CD14-positive monocyte (primary cell): Measurements from ENCODE around the gene DNAH9. TPM values are rescaled to one million over a fixed set of nuclear protein-coding genes. Genes with fewer than 3 reads are reported as not detected.

Experiments used
- DNase-seq, 3 donors: peaks; one replicate each; pipeline ENCODE4 v3.0.0-alpha.2; 2011 to 2022
- H2AFZ ChIP-seq: 2 replicates; pipeline ENCODE4 v1.6.0; 2012; ENCODE audit warnings: mild to moderate bottlenecking, low read depth, low read length, inconsistent platforms; ENCODE audit not compliant: insufficient read depth, poor library complexity, severe bottlenecking
- H3K27ac ChIP-seq, 2 donors: 1 replicate in 1 of 2; 2 replicates in 1 of 2; pipeline ENCODE4 v1.5.1; 2012 to 2013; ENCODE audit warnings: low read length in 2 of 2, control low read depth in 1 of 2, inconsistent platforms in 1 of 2, low read depth in 1 of 2, mild to moderate bottlenecking in 1 of 2
- H3K27me3 ChIP-seq, 2 donors: one replicate each; pipeline versions ENCODE4 v1.6.0 to v1.6.1; 2011 to 2013; ENCODE audit warnings: low read length in 2 of 2; ENCODE audit not compliant: control insufficient read depth in 2 of 2, insufficient read depth in 2 of 2
- H3K36me3 ChIP-seq, 2 donors: replicated peaks in 1 of 2; 1 replicate in 1 of 2; 2 replicates in 1 of 2; pipeline versions ENCODE4 v1.5.1 to v1.6.1; 2012 to 2013; ENCODE audit warnings: low read length in 2 of 2, control low read depth in 1 of 2, inconsistent platforms in 1 of 2, mild to moderate bottlenecking in 1 of 2; ENCODE audit not compliant: insufficient read depth in 2 of 2, control insufficient read depth in 1 of 2
- H3K4me1 ChIP-seq, 2 donors: 1 replicate in 1 of 2; 2 replicates in 1 of 2; pipeline versions ENCODE4 v1.5.1 to v1.6.1; 2012 to 2013; ENCODE audit warnings: low read length in 2 of 2, control low read depth in 1 of 2, inconsistent platforms in 1 of 2, mild to moderate bottlenecking in 1 of 2, moderate library complexity in 1 of 2; ENCODE audit not compliant: insufficient read depth in 2 of 2, control insufficient read depth in 1 of 2
- H3K4me2 ChIP-seq: replicated peaks from 2 replicates; pipeline ENCODE3; 2012; ENCODE audit warnings: low read length, moderate library complexity, mild to moderate bottlenecking; ENCODE audit not compliant: poor library complexity, severe bottlenecking; ENCODE audit errors: extremely low read depth
- H3K4me3 ChIP-seq, 3 experiments: fragments of 200-600 bp in 1 of 3; sonication (generic) in 1 of 3; replicated peaks in 1 of 3; 1 replicate in 2 of 3; 2 replicates in 1 of 3; pipeline ENCODE4 v1.5.1; 2011 to 2013; ENCODE audit warnings: low read length in 3 of 3, mild to moderate bottlenecking in 3 of 3, control low read depth in 2 of 3, low read depth in 2 of 3, inconsistent platforms in 1 of 3, moderate library complexity in 1 of 3
- H3K79me2 ChIP-seq: 2 replicates; pipeline ENCODE4 v1.6.0; 2012; ENCODE audit warnings: mild to moderate bottlenecking, control low read depth, inconsistent platforms, low read length, moderate library complexity; ENCODE audit not compliant: insufficient read depth
- H3K9ac ChIP-seq: 2 replicates; pipeline ENCODE4 v1.6.0; 2017; ENCODE audit warnings: low read length, mild to moderate bottlenecking; ENCODE audit not compliant: insufficient read depth, poor library complexity, severe bottlenecking
- H3K9me3 ChIP-seq, 2 donors: replicated peaks in 1 of 2; 1 replicate in 1 of 2; 2 replicates in 1 of 2; pipeline versions ENCODE4 v1.5.1 to v1.6.1; 2012 to 2013; ENCODE audit warnings: low read length in 2 of 2, control low read depth in 1 of 2; ENCODE audit not compliant: control insufficient read depth in 1 of 2, insufficient read depth in 1 of 2
- H4K20me1 ChIP-seq: 2 replicates; pipeline ENCODE4 v1.6.0; 2012; ENCODE audit warnings: mild to moderate bottlenecking, low read length, control low read depth, moderate library complexity; ENCODE audit not compliant: insufficient read depth
- H3K27ac Mint-ChIP-seq, 7 donors: one replicate each; pipeline ENCODE4 v1.8.0; 2020; ENCODE audit warnings: mild to moderate bottlenecking in 7 of 7, mixed read lengths in 7 of 7, moderate library complexity in 6 of 7, inconsistent platforms in 2 of 7
- H3K27me3 Mint-ChIP-seq, 3 donors: one replicate each; pipeline ENCODE4 v1.8.0; 2021 to 2022; ENCODE audit warnings: low read depth in 3 of 3, mild to moderate bottlenecking in 3 of 3, mixed read lengths in 3 of 3, moderate library complexity in 3 of 3, inconsistent platforms in 1 of 3
- H3K36me3 Mint-ChIP-seq, 2 donors: one replicate each; pipeline ENCODE4 v1.8.0; 2020; ENCODE audit warnings: mixed read lengths in 2 of 2, inconsistent platforms in 1 of 2, mild to moderate bottlenecking in 1 of 2
- H3K4me1 Mint-ChIP-seq: one replicate; pipeline ENCODE4 v1.8.0; 2020; ENCODE audit warnings: mild to moderate bottlenecking, mixed read lengths
- H3K4me3 Mint-ChIP-seq, 2 donors: one replicate each; pipeline ENCODE4 v1.8.0; 2020; ENCODE audit warnings: mild to moderate bottlenecking in 2 of 2, mixed read lengths in 2 of 2, moderate library complexity in 1 of 2
- H3K9me3 Mint-ChIP-seq, 7 donors: one replicate each; pipeline ENCODE4 v1.8.0; 2020 to 2022; ENCODE audit warnings: mixed read lengths in 7 of 7, mild to moderate bottlenecking in 6 of 7, moderate library complexity in 6 of 7, inconsistent platforms in 2 of 7
- WGBS: methylation state at CpG from one replicate; pipeline ENCODE4 v1.1.5; 2013; ENCODE audit warnings: missing lambda C conversion rate; ENCODE audit not compliant: insufficient coverage; 5-methylcytosine and 5-hydroxymethylcytosine counted together
- intact Hi-C, 2 donors: fragments of 100-400 bp; cut with micrococcal nuclease; formaldehyde crosslinking; loops; one replicate each; pipeline versions ENCODE4 v1.15.0 to v1.15.1; 2023
- polyA plus RNA-seq, 3 donors: library from polyadenylated mRNA; depleted of rRNA in 1 of 3; unstranded in 2 of 3; stranded (reverse) in 1 of 3; fragments of 300-500 nt in 2 of 3; fragments of >200 nt in 1 of 3; fragmentation: Illumina TruSeq in 2 of 3; gene quantifications; 1 replicate in 2 of 3; 2 replicates in 1 of 3; pipeline ENCODE4 v1.2.3, GENCODE V29; 2012 to 2021
- TF ChIP-seq, protein P1 (sequence below): fragments of 200-600 bp; IDR thresholded peaks from one replicate; pipeline ENCODE4 v1.8.0; 2022; ENCODE audit warnings: antibody characterized with exemption, mild to moderate bottlenecking

DNAH9 gene
- polyA plus RNA-seq, 3 donors, result not detected

DNA sequence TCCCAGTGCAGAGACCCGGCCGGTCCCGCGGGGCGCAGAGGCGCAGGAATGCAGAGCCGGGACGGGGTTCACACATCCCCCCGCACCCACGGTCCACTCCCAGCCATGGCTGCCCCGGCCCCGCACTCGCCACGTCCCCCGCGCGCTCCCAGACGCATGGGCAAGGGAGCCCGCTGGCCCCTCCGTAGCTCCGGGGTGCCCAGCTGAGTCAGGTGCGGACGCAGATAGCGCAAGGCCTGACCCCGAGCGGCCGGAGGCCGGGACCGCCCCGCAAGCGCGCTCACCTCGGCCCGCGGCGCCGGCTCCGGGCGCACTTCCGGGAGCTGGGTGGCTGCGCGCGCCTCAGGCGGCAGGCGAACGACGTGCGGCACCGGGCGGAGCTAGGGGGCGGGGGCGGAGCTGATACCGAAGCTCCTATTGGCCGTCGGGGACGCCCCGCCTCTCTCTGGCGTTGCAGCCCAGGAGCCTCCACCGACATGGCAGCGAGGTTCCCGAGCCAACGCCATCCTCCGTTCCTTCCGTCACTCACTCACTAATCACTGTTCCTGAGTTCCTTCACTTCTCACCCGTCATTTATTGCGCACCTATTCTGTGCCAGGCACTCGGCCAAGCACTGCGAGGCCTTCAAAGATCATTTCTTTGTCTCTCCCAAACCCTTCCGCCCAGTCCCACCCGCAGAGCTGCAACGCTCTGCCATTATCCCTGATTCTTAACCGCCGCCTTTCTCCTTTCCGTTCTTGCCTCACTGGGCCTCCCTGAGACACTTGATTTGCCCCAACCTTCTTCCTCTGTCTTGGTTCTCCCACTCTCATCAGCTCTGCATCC is 399.1 kb downstream of the DNAH9 start, which contains the start of gene ZNF18:
TSS of gene ZNF18 (minus strand) at position 329 of the 825 bp plus-strand sequence. CDS start 4,646 bp downstream, outside the sequence.
- TF ChIP-seq, protein P1, sequence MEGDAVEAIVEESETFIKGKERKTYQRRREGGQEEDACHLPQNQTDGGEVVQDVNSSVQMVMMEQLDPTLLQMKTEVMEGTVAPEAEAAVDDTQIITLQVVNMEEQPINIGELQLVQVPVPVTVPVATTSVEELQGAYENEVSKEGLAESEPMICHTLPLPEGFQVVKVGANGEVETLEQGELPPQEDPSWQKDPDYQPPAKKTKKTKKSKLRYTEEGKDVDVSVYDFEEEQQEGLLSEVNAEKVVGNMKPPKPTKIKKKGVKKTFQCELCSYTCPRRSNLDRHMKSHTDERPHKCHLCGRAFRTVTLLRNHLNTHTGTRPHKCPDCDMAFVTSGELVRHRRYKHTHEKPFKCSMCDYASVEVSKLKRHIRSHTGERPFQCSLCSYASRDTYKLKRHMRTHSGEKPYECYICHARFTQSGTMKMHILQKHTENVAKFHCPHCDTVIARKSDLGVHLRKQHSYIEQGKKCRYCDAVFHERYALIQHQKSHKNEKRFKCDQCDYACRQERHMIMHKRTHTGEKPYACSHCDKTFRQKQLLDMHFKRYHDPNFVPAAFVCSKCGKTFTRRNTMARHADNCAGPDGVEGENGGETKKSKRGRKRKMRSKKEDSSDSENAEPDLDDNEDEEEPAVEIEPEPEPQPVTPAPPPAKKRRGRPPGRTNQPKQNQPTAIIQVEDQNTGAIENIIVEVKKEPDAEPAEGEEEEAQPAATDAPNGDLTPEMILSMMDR, result no peak
- Mint-ChIP-seq H3K27ac (peak within 1 kb of the TSS; percentile 94 to 99 (median 97)), H3K4me3 (peak within 1 kb of the TSS; percentile 95 to 99), H3K36me3 (peaks cover 5 to 13% of the 10 kb centered on the region in 2 donors), H3K9me3 (peaks cover 0 to 4% (median 0%) of the 10 kb centered on the region in 7 donors), H3K4me1 (peaks cover 30% of the 10 kb centered on the region), H3K27me3 (peaks cover 0 to 3% (median 2%) of the 10 kb centered on the region in 3 donors)
- Histone ChIP-seq H3K9me3 (no peaks in the 10 kb centered on the region), H2AFZ (peak within 1 kb of the TSS; percentile 89), H4K20me1 (no peaks in the 10 kb centered on the region), H3K27ac (peak within 1 kb of the TSS; percentile 92 to 97), H3K27me3 (no peaks in the 10 kb centered on the region), H3K4me3 (peak within 1 kb of the TSS; percentile 87 to 98 (median 96)), H3K79me2 (peaks cover 5% of the 10 kb centered on the region), H3K9ac (peak within 1 kb of the TSS; percentile 92), H3K4me2 (peak within 1 kb of the TSS; percentile 86), H3K36me3 (peaks cover 4 to 8% of the 10 kb centered on the region in 2 donors), H3K4me1 (peaks cover 22 to 28% of the 10 kb centered on the region in 2 donors)
- peak; percentile 94 to 96 (median 96) for DNase-seq
- under 1% methylated on average over 74 of the region's 74 CpGs for WGBS
- intact Hi-C loops, result loop anchor here (2.0 kb wide), 2 partner anchors 23 to 27 kb away; partner anchors contain the start of gene MAP2K4 (in 1 of the 2)

DNA sequence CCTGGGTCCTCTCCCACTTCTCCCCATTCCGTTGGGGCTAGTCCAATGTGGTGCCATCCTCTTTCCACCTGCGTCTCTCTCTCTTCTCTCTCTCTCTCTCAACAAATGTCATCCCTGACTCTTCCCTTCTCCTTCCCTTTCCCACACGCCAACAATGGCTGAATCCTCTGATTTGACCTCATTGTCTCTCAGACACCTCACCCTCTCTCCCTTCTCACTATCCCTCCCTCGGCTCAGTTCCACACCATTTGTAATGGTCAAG is 399.6 kb downstream of the DNAH9 start:
- no peak for DNase-seq
- peaks cover 30% of the 10 kb centered on the region for H3K4me1 Mint-ChIP-seq
- Histone ChIP-seq H3K27me3 (no peaks in the 10 kb centered on the region), H3K4me2 (peak overlapping the region; percentile 86), H3K4me3 (peak overlapping the region; percentile 47 to 96 (median 87)), H2AFZ (peak overlapping the region; percentile 89), H3K9me3 (no peaks in the 10 kb centered on the region), H4K20me1 (no peaks in the 10 kb centered on the region), H3K27ac (peak overlapping the region; percentile 92 to 97), H3K36me3 (peaks cover 0 to 2% of the 10 kb centered on the region in 2 donors), H3K4me1 (peaks cover 22 to 28% of the 10 kb centered on the region in 2 donors), H3K9ac (peak overlapping the region; percentile 92), H3K79me2 (peaks cover 5% of the 10 kb centered on the region)
- H3K4me3 Mint-ChIP-seq, result peak overlapping the region; percentile 95 to 99
- 68% methylated on average over 3 of the region's 4 CpGs for WGBS
- H3K36me3 Mint-ChIP-seq, result peaks cover 0 to 7% of the 10 kb centered on the region in 2 donors
- H3K27ac Mint-ChIP-seq, result peak overlapping the region; percentile 94 to 99 (median 97)
- TF ChIP-seq, protein P1, result no peak
- H3K27me3 Mint-ChIP-seq, result peaks cover 0 to 3% (median 2%) of the 10 kb centered on the region in 3 donors
- peaks cover 0 to 4% (median 0%) of the 10 kb centered on the region in 7 donors for H3K9me3 Mint-ChIP-seq
- intact Hi-C loops, result loop anchor here (2.0 kb wide), 2 partner anchors 23 to 27 kb away; partner anchors contain the start of gene MAP2K4 (in 1 of the 2)
